DOHH2 (cell line): Measurements from ENCODE around the gene HSPA1L.

ENCODE experiments used
- EZH2phosphoT487 ChIP-seq: fragments of 200-600 bp; sonication (generic); IDR thresholded peaks from 2 replicates; pipeline ENCODE4 v1.6.1; 2017; ENCODE audit warnings: borderline replicate concordance, mild to moderate bottlenecking, antibody characterized with exemption, low read length, moderate library complexity, mixed read lengths
- TF ChIP-seq, protein P1 (sequence below): fragments of 200-600 bp; sonication (generic); IDR thresholded peaks from one replicate; pipeline ENCODE4 v1.5.1; 2014; ENCODE audit warnings: antibody characterized with exemption, mild to moderate bottlenecking, low read depth, low read length; ENCODE audit not compliant: poor library complexity, severe bottlenecking

DNA sequence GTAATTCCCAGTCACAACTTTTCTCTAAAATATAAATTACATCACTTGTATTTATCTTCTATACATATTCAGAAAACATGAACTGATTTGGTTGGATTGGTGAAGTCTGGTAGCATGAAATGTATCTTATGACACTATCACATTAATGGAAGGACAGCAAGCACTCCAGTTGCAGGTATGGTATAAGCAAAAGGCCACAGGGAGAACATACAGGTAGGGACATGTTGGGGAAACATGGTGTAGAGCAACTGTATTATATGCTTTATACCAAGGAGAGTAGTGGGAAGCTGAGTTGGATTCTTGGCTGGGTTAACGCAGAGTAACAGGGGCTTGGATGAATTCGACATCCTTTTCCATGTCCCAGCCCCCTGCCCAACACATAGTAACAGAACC, 18.1 kb downstream of the HSPA1L start:
- TF ChIP-seq, protein P1, sequence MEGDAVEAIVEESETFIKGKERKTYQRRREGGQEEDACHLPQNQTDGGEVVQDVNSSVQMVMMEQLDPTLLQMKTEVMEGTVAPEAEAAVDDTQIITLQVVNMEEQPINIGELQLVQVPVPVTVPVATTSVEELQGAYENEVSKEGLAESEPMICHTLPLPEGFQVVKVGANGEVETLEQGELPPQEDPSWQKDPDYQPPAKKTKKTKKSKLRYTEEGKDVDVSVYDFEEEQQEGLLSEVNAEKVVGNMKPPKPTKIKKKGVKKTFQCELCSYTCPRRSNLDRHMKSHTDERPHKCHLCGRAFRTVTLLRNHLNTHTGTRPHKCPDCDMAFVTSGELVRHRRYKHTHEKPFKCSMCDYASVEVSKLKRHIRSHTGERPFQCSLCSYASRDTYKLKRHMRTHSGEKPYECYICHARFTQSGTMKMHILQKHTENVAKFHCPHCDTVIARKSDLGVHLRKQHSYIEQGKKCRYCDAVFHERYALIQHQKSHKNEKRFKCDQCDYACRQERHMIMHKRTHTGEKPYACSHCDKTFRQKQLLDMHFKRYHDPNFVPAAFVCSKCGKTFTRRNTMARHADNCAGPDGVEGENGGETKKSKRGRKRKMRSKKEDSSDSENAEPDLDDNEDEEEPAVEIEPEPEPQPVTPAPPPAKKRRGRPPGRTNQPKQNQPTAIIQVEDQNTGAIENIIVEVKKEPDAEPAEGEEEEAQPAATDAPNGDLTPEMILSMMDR: no peak
- no peak for TF ChIP-seq EZH2phosphoT487
